ENCODE results near the gene PLBD1.

- TF ChIP-seq CTCF (IDR thresholded peaks at IDR 0.05) (no peak), POLR2AphosphoS5 (IDR thresholded peaks at IDR 0.05) (no peak), POLR2A (IDR thresholded peaks at IDR 0.05) (no peak)
Measured at GRCh38 chr12:14510574-14510973, 57.1 kb downstream of the PLBD1 start.
